Loucy (cell line): ENCODE measurements around the gene CDH26.

Experiments
- H2AFZ ChIP-seq: fragments of 200-600 bp; sonication (generic); 2 replicates; pipeline ENCODE4 v1.6.0; 2016; ENCODE audit warnings: antibody characterized with exemption, mild to moderate bottlenecking, low read length, moderate library complexity
- H3F3A ChIP-seq: fragments of 200-600 bp; 2 replicates; pipeline ENCODE4 v1.6.0; 2016; ENCODE audit warnings: antibody characterized with exemption, low read depth, mild to moderate bottlenecking
- H3K27me3 ChIP-seq: fragments of 200-600 bp; sonication (generic); 2 replicates; pipeline ENCODE4 v1.6.1; 2014; ENCODE audit warnings: low read length, mild to moderate bottlenecking; ENCODE audit not compliant: insufficient read depth, poor library complexity, severe bottlenecking
- H3K36me3 ChIP-seq: fragments of 200-600 bp; sonication (generic); 2 replicates; pipeline ENCODE4 v1.6.1; 2016; ENCODE audit warnings: low read length; ENCODE audit not compliant: insufficient read depth
- H3K4me1 ChIP-seq: fragments of 200-600 bp; sonication (generic); 2 replicates; pipeline ENCODE4 v1.5.1; 2014; ENCODE audit warnings: low read length, mild to moderate bottlenecking; ENCODE audit not compliant: insufficient read depth, poor library complexity, severe bottlenecking
- H3K4me2 ChIP-seq: fragments of 200-600 bp; sonication (generic); 2 replicates; pipeline ENCODE4 v1.6.0; 2014; ENCODE audit warnings: antibody characterized with exemption, low read length, low read depth, mild to moderate bottlenecking; ENCODE audit not compliant: poor library complexity, severe bottlenecking
- H3K4me3 ChIP-seq: fragments of 200-600 bp; sonication (generic); 2 replicates; pipeline ENCODE4 v1.5.1; 2014; ENCODE audit warnings: low read length, mild to moderate bottlenecking, mixed read lengths; ENCODE audit not compliant: poor library complexity, severe bottlenecking
- H3K79me2 ChIP-seq: fragments of 200-600 bp; sonication (generic); 2 replicates; pipeline ENCODE4 v1.6.1; 2014; ENCODE audit warnings: low read length; ENCODE audit not compliant: insufficient read depth
- H3K9ac ChIP-seq: fragments of 200-600 bp; sonication (generic); 2 replicates; pipeline ENCODE4 v1.6.0; 2014; ENCODE audit warnings: mild to moderate bottlenecking, low read depth, low read length, moderate library complexity; ENCODE audit not compliant: poor library complexity, severe bottlenecking
- H3K9me2 ChIP-seq: fragments of 200-600 bp; sonication (generic); replicated peaks from 2 replicates; pipeline ENCODE4 v1.6.1; 2016; ENCODE audit warnings: low read depth, low read length, mixed read lengths
- H3K9me3 ChIP-seq: fragments of 200-600 bp; sonication (generic); 2 replicates; pipeline ENCODE4 v1.6.1; 2014; ENCODE audit warnings: mild to moderate bottlenecking, antibody characterized with exemption, low read length, low read depth; ENCODE audit not compliant: insufficient read depth
- H4K20me1 ChIP-seq: fragments of 200-600 bp; sonication (generic); 2 replicates; pipeline ENCODE4 v1.6.0; 2014; ENCODE audit warnings: antibody characterized with exemption, low read length, mild to moderate bottlenecking; ENCODE audit not compliant: insufficient read depth, poor library complexity, severe bottlenecking
- EZH2phosphoT487 ChIP-seq: fragments of 200-600 bp; IDR thresholded peaks from 2 replicates; pipeline ENCODE4 v1.6.1; 2018; ENCODE audit warnings: antibody characterized with exemption, mild to moderate bottlenecking, moderate library complexity, borderline replicate concordance
- TF ChIP-seq, protein P1 (sequence below): fragments of 200-600 bp; sonication (generic); conservative IDR thresholded peaks from 2 replicates; pipeline ENCODE4 v1.5.1; 2014; ENCODE audit warnings: mild to moderate bottlenecking, antibody characterized with exemption, low read length

CDH26 gene

GRCh38 chr20:59985864-59986263, 27.6 kb downstream of the CDH26 start:
- H4K20me1 ChIP-seq, result no peaks in the 10 kb centered on the region
- no peaks in the 10 kb centered on the region for H3K79me2 ChIP-seq
- peak overlapping the region; percentile 87; the same call in 1 of the 2 replicates for H2AFZ ChIP-seq
- H3K4me1 ChIP-seq, result peaks cover 7% of the 10 kb centered on the region
- H3K36me3 ChIP-seq, result no peaks in the 10 kb centered on the region
- TF ChIP-seq, protein P1, sequence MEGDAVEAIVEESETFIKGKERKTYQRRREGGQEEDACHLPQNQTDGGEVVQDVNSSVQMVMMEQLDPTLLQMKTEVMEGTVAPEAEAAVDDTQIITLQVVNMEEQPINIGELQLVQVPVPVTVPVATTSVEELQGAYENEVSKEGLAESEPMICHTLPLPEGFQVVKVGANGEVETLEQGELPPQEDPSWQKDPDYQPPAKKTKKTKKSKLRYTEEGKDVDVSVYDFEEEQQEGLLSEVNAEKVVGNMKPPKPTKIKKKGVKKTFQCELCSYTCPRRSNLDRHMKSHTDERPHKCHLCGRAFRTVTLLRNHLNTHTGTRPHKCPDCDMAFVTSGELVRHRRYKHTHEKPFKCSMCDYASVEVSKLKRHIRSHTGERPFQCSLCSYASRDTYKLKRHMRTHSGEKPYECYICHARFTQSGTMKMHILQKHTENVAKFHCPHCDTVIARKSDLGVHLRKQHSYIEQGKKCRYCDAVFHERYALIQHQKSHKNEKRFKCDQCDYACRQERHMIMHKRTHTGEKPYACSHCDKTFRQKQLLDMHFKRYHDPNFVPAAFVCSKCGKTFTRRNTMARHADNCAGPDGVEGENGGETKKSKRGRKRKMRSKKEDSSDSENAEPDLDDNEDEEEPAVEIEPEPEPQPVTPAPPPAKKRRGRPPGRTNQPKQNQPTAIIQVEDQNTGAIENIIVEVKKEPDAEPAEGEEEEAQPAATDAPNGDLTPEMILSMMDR, result peak; percentile 70
- no peak for TF ChIP-seq EZH2phosphoT487
- H3F3A ChIP-seq, result no peaks in the 10 kb centered on the region
- H3K4me2 ChIP-seq, result no peak overlapping the region
- H3K4me3 ChIP-seq, result no peak overlapping the region
- H3K27me3 ChIP-seq, result no peaks in the 10 kb centered on the region
- no peaks in the 10 kb centered on the region for H3K9me2 ChIP-seq
- H3K9ac ChIP-seq, result no peak overlapping the region
- H3K9me3 ChIP-seq, result no peaks in the 10 kb centered on the region

DNA sequence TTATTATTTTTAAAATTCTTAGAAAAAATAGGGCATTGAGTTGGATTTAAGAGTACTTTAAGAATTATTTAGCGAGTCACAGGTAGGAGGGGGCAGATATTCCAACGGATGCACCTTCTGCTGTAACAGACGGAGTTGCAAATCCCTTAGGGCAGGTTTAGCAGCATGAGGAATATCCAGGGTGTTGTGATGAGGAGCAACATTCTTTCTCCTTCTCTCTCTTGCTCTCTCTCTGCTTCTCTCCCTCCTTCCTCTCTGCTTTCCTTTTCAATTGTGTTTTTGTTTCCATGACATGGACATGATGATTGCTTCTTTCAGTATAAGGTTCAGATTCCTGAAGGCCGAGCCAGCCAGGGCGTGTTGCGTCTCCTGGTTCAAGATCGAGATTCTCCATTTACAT, 28.9 kb downstream of the CDH26 start:
- Histone ChIP-seq H3F3A (no peaks in the 10 kb centered on the region), H3K4me1 (peaks cover 7% of the 10 kb centered on the region), H4K20me1 (no peaks in the 10 kb centered on the region), H2AFZ (no peak overlapping the region), H3K27me3 (no peaks in the 10 kb centered on the region), H3K9me2 (no peaks in the 10 kb centered on the region), H3K79me2 (no peaks in the 10 kb centered on the region), H3K36me3 (no peaks in the 10 kb centered on the region), H3K9me3 (no peaks in the 10 kb centered on the region), H3K4me2 (no peak overlapping the region), H3K4me3 (no peak overlapping the region), H3K9ac (no peak overlapping the region)
- TF ChIP-seq, protein P1, result no peak
- TF ChIP-seq EZH2phosphoT487, result no peak

DNA sequence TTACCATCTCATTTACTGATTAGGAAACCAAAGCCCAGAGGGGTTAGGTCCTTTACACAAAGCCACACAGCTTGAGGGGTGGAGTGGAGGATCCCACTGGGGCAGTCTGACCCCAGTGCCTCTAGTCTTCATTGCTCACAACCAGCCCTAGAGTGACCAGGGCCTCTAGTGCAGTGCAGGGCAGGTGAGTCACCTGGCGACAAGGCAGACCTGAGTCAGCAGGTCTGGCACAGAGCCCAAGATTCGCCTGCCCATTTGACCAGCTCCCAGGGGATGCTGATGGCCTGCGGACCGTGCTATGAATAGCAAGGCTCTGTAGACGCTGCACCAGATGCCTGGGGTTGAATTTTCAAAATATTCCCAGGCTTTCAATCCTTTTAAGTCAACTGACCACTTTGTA, 29.9 kb downstream of the CDH26 start:
- Histone ChIP-seq H3K79me2 (no peaks in the 10 kb centered on the region), H2AFZ (no peak overlapping the region), H3K4me3 (no peak overlapping the region), H3K9me2 (no peaks in the 10 kb centered on the region), H3K4me2 (peak overlapping the region; percentile 30), H4K20me1 (no peaks in the 10 kb centered on the region), H3K4me1 (peaks cover 7% of the 10 kb centered on the region), H3K9ac (no peak overlapping the region), H3F3A (no peaks in the 10 kb centered on the region), H3K9me3 (no peaks in the 10 kb centered on the region), H3K36me3 (no peaks in the 10 kb centered on the region), H3K27me3 (no peaks in the 10 kb centered on the region)
- TF ChIP-seq, protein P1, result no peak
- TF ChIP-seq EZH2phosphoT487, result no peak
